ENCODE results near the gene NDUFS7.
A peak's percentile ranks its signal among the peaks of the same experiment; 100 is the strongest.
"Not testable (repeated sequence)": the region's sequence is repeated elsewhere in the genome, so short reads cannot be mapped to it uniquely, and the experiment has no call there.

NDUFS7 gene

DNA sequence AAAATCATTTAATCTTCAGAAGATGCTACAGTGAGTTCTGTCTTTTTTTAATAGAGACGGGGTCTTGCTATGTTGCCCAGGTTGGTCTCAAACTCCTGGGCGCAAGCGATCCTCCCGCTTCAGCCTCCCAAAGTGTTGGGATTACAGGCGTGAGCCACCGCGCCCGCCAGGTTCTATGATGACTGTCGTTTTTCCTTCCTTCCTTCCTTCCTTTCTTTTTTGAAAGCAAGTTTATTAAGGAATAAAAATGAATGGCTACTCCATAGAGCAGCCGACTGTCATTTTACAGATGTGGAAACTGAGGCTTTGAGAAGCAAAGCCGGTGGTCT, 18.1 kb downstream of the NDUFS7 start:
- DNase-seq, result no peak

DNA sequence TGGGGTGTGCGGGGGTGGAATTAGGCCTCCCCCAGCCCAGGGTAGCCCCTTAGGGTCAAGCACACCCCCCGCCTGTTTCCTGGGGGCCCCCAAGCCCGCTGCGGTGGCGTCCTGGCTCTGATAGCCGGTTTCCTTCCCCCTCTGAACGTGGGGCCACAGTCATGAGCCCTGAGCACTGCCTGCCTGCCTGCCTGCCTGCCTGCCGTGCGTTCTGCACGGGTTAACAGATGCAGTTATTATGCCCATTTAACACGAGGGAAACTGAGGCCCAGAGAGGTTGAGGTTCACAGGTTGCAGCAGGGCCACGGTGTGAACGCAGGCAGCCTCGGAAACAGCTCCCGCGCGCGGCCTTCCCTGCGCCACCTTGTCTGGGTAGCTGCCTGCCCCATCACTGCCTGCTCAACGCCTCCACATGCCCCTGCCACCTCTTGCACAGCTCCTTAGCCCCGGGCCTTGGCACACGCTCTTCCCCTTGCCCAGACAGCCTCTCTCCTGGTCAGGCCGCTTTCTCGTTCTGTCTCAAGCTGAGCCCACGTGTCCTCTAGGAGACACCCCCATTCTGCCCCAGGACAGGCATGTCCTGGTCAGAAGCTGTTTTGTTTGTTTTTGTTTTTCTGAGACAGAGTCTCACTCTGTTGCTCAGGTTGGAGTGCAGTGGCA, 18.8 kb downstream of the NDUFS7 start:
- no peak for DNase-seq

DNA sequence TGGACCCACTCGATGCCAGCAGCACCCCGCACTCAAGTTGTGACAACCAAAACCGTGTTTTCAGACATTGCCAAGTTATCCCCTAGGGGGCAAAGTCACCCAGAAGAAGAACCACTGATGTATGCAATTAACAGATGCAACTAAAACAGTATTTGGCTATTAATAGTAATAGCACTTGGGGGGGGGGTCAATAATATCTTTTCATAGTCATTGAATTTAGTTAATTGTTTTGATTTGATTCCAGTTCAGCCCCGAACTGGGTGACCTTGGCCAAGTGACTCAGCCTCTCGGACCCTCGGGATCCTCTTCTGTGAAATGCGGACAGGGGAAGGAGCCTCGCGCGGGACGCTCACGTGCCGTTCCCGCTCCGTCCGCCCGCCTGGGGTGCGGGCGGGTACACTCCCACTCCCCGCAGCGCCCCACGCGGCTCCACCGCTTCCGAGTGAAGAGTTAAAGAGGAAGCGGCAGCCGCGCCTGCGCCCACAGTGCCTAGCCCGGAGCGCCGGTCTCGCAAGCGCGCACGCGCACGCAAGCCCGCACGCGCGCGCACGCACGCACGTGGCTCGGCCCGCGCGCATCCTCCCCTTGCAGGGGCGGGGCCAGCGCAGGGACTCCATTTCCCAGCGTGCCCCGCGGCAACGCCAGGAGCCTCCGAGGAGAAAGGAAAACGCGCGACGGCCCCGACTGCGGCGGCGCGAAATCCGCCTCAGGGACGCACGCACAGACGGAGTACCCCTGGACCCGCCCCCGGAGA, 23.2 kb downstream of the NDUFS7 start:
- DNase-seq, result peak; percentile 99

DNA sequence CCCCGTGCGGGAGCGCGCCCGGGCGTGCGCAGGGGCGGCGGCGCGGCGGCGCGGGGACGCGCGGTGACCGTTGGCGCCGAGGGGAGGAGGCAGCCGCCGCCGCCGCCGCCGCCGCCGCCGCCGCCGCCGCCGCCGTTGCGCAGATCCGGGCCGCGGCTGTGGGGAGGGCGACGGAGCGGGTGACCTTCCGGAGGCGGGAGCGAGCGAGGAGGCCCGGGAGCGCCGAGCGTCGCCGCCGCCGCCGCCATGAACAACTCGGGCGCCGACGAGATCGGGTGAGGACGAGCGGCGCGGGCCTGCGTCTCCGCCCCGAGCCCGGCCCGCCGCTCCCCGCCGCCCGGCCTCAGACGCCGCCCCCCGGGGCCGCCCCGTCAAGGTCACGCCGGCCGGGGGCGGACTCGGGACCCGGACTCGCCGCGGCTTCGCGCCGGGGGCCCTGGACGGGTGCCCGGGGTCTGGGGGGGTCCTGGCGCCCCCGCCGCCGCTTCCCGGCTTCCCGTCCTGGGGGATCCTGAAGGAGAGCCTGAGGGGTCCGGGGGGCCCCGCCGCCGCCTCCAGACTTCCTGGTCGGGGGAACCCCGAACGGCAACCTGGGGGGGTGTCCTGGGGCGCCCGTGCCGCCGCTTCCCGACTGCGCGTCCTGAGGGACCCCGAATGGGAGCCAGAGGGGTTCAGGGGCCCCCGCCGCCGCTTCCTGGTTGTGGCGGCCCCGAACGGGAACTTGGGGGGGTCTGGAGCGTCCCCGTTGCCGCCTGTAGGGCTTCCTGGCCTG, 24.0 kb downstream of the NDUFS7 start, which contains the start of gene DAZAP1:
DAZAP1 (plus strand) TSS at position 59 of the 772 bp plus-strand sequence; CDS start at position 247, 188 bp downstream.
- DNase-seq, result no peak

DNA sequence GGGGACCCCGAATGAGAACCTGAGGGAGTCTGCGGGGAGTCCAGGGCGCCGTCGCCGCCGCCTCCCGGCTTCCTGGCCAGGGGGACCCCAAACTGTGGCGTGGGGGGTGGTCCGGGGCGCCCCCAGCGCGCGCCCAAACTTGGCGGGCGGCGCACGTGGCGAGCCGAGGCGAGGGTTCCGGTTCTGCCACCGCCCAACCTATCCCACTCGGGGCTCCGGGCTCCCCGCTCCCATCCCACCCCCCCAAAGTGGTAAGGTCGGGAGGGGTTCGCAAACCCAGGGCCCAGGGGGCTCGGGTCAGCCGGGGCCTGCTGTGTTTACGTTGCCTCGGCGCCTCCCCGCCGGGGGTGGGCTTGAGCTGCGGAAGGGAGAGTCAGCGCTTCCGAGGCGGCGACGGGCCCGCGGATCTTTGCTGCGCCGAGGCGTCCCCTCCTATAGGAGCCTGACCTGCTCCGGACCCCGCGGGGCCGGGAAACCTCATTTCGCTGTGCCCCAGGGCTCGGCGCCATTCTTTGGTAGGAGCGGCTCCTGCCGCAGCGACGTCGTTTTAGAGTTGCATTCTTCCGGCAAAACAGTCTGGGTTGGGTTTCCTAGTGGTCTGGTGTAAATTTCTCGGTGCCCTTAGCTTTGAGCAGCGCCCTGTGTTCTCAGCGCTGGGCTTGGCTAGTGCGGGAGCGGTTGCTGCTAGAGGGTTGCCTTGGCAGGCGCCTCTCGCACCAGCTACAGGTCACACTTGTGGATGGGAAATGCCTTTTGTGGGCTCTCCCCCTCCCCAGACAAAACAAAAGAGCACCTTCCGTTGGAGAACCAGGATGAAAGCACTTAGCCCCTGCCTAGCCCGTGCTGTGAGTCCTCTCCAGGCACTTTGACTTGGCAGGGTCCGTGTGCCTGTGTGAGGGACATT, 24.8 kb downstream of the NDUFS7 start:
- DNase-seq, result no peak

DNA sequence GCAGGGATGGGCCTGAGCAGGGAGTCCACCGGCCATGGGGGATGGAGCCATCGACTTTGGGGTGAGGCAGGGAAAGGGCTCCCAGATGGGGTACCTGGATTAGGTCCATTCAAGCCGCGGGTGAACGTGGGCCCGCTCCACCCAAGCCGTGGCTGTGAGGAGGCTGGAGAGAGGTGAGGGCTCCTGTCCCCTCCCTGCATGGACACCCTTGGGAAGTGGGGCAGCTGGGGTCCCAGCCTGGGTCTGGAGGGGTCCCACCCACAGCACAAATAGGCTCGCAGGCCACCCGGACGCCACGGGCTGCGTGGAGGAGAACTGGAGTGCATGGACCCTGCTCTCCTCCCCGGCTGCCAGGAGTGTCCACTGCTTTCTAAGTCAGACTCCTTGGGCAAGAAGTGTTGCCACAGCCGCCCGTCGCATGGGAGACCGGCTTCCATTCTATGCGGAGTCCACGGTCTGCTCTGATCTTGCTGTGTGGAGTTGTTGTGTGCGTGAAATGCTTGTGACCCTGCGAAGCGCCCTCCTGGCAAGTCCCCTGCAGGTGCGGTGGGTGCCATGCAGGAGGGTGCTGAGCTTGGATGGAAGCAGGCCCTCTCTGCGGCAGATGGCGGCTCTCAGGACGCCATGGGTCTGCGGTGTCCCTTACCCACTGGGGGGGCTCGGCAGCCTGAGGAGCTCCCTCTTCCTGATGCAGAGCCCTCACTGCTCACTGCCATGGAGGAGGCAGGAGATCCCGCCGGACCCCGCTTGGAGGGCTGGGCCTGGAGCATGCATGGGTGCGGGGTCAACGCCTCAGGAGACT, 25.7 kb downstream of the NDUFS7 start:
- DNase-seq, result no peak

DNA sequence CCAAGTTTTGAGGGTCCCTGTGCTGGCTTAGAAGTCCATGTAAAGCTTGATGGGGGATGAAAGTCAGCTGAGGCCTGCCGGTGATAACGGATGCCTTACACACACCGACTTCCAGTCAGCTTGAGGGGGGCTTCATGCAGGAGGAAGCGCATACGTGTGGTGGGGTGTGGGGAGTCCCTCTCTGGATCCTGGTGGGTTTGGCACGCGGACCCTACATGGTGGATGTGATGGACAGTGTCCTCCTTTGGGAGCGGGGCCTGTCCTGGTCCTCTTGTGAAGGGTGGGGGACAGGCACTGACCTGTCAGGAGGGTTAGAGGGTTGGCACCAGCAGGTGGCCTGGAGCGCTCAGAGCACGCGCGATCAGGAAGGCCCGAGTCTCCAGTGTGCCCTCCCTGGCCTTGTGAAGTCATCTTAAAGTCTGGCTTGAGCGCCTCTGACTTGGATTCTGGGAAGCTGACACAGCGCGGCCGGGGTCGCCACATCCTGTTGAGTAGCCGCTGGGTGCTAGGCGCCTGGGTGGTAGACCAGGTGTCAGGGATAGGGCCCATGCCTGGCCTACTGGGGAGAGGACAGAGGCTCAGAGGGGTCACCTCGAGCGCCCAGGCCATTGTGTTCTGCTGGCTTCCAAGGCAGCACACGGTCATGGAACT, 26.6 kb downstream of the NDUFS7 start:
- no peak for DNase-seq

DNA sequence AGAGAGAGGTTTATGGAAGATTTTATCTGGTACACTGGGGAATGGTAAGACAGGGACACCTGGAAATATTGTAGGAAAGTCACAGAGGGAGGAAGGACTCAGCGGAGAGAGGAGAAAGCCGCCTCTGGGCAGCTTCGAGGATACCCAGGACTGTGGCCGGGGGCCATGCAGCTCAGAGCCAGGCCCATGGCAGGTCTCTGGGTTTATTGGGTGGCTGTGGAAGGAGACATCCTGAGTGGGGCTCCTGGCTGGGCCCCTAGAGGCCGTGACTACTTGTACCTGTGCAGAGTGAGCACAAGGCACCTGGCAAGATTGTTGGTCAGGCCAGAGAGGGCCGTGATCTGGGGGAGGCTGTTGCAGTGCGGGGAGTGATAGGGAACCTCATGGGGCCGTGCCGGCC, 27.1 kb downstream of the NDUFS7 start:
- no peak for DNase-seq

DNA sequence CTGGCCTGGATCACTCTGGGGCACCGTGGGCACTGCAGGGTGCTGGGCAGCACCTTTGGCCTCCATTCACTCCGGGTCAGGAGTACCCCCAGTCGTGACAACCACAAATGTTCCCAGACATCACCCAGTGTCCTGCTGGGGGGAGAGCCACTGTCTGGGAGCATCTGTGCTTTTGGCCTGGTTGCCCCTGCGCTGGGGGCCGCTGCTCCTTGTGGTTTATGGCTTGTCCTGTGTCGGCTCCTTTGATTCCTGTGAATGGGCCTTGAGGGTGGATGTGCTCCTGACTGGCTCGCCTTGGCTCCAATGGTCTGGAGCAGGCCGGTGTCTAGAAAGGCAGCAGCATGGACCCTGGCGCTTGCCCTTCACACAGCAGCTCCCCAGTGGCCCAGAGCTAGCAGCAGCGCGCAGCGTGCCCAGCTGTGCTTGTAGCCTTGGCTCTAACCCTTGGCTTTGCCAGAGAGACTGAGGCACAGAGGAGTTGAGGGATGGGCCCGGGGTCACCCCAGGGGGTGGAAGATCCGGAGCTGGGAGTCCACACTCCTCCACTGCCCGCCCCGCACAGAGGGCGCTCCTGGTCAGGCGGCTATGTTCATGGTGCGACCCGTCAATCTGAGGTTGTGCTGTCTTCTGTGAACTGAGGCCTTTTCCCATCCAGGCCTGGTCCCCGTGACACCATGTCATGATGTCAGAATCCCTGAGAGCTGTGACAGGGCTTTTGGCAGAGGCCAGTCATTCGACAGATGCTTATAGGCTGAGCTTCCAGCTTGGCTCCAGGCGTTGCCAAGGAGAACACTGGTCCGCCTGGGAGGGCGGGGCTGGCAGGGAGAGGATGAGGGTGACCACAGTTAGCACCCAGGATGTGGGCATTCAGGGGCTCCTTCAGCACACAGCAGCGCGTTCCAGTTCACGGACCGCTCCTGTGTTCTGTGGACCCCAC, 27.8 kb downstream of the NDUFS7 start:
- DNase-seq, result no peak

DNA sequence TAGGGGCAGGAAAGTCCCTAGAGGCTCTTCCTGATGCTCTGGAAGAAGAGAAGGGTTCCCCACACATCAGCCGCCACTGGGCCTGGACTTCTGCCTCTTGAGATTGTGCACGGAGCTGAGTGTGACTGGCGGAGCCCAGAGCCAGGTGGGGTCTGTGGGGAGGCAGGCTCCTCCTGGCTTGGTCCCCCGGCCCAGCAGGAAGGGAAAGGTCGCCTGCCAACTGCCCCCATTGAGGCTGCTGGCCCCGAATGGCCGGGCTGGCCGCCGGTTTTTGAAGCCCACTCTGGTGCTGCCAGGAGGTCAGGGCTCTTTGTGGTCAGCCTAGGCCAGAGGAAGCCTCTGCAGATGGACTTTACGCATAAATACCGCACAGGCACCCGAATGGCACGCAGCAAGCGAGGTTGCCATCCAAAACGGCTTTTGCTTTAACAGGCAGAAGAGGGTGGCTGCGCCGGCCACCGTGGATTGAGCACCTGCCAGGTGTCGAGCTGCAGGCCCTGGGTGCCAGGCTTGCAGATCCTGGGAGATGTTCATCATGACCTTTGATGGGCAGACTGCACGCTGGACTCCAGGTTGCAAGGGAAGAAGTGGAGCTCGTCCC, 28.7 kb downstream of the NDUFS7 start:
- no peak for DNase-seq

DNA sequence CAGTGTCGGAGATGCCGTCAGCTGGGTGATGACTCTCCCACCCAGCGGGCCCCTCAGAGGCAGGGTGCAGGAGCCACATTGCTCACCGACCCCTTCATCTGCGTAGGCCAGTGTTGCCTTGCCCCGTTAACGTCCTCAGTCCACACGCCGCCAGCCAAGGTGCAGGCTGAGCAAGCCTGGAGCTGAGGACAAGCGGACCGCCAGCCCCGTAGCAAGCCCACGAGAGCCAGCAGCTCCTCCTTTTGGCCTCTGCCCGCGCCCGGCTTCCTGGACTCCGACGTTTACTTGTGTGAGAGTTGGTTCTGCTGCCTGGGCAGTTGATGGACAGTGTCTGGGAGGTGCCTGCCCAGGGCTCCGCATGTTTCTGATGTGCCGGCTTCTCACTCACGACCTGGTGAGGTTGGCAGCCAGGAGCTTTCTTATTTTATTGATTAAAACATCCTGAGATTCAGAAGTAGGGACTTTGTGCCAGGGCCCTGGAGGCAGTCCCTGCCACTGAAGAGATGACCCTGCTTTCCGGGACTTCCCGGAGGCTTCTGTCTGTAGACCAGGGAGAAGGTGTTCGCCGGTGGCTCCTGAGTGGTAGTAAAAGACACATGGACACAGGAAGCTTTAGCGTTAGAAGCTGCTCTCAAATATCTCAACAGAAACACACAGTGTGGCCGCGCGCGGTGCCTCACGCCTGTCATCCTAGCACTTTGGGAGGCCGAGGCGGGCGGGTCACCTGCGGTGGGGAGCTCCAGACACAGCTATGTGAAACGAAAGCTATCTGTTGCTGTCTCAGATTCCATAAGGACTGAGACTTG, 29.5 kb downstream of the NDUFS7 start:
- DNase-seq, result no peak

DNA sequence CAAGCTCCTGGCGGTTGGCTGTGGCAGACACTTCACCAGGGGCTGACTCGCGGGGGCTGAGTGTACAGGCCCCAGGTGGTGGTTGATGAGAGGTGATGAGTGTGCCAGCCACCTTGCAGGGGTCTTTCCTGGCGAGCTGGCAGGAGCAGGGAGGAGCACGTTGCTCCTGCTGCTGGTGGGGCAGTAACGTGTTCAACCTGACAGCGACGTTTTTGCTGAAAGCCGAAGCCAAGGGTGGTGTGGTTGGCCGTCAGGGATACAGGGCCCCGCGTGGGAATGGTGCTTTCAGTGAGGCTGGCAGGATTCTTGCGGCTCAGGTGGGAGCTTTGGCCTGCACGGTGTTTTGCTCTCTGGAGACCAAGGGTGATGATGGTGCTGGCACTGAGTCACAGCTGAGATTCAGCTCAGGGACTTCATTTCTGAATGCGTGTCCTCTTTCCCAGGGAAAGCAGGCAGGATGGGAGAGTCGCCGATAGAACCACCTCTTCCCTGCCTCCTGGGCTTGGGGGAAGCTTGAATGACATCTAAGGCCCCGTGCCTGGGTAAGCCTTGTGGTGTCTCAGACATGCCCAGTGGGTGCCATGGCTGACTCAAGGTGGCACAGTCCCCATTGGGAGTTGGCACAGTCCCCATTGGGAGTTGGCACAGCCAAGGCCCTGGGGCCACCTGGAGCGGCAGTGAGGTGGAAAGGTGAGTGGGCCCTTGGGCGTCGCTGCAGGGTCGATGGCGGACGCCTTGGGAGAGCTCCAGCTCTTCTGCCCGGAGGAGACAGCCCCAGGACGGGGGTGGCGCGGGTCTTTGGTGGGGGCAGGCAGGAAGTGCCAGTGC, 32.5 kb downstream of the NDUFS7 start:
- DNase-seq, result no peak

DNA sequence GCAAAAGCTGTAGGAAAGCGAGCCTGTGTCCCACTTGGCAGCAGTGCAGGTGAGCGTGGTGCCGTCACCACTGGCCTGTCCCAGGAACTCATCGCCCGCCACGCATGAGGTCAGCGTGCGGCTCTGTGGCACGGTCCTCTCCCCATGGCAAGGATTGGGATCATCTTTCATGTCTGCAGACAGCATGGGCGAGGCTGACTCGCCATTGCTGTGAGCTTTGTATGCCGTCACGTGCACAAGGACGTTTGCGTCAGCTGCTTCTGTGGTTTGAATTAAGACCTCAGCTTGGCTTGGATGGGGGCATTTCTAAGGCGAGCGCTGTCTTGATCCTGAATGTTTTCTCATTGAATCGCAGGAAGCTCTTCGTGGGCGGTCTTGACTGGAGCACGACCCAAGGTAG, 33.4 kb downstream of the NDUFS7 start:
- no peak for DNase-seq

DNA sequence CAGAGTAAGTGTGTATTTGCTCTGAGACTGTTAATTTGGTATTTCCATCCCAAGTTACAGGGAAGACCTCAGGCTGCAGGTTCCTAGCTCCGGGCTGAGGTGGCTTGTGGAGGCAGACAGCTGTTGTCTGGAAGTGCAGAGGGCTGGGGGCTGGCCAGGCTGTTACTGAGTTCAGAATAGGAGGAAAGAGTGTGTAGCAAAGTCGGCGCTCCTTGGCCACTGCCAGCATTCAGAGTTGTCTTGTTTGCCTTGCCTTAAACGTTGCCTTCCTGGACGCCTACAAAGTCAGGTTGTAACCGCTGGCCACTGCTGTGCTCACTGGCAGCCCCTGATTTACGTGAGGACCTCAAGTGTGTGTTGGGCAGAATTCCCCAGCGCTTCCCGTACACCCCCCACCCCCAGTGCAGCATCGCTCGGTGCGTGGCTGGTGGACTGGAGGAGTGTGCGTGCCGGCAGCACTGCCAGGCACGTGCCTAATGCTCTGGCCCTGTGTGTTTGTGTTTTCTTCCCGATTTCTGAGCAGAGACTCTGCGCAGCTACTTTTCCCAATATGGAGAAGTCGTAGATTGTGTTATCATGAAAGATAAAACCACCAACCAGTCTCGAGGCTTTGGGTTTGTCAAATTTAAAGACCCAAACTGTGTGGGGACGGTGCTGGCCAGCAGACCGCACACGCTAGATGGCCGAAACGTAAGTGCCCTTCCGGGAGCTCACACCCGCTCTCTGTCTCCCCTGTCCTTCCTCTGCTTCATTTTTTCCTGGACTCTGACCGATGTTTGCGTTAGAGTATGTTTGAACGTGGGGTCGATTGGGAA, 34.2 kb downstream of the NDUFS7 start:
- DNase-seq, result no peak

DNA sequence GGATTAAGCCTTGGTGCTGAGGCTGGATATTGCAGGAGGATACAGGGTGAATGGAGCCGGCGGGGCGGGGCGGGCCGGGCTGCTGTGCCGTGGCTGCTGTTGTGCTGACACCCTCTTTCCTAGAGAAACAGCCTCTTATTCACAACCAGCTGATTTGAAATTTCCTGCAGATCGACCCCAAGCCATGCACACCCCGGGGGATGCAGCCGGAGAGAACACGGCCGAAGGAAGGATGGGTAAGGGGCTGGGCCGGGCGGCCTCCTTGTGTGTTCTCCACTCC, 34.7 kb downstream of the NDUFS7 start:
- no peak for DNase-seq

DNA sequence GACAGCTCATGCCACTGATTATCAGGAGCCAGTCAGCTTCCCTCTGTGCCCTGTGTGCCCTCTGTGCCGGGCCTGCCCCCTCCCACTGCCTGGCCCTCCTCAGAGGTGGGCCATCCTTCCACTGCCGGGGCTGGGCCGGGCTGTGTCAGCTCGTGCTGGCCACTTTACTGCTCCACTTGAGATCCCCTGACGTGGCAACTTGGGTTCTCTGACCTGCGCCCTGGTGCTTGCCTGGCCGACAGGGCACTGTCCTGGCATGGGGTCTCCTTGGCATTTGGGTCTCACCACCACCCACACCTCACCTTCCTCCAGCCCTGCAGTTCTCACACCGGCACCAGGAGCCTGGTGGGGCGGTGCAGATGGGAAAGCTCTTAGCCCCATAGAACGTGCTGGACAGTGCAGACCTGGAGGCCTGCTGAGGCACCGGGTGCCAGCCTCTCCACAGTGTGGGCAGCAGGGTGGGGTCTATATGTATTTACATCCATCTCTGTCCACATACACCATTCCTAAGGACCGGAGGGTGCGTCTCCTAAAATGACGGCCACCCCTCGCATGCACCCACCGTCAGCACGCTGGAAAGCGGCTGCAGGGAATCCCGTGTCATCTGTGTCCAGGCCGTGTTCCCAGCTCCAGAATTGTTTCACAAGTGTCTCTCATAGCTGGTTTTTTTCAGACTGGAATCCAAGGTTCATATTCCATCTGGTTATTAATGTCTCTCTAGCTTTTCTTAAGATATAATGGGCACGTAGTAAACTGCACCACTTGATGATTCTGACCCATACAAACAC, 35.4 kb downstream of the NDUFS7 start:
- DNase-seq, result no peak

DNA sequence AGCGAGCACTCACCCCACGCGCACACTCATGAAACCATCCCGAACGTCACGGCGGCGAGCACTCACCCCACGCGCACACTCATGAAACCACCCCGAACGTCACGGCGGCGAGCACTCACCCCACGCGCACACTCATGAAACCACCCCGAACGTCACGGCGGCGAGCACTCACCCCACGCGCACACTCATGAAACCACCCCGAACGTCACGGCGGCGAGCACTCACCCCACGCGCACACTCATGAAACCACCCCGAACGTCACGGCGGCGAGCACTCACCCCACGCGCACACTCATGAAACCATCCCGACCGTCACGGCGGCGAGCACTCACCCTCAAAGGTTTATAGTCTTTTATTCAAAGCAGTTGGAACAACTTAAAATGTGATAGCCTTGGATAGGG, 36.4 kb downstream of the NDUFS7 start:
- DNase-seq, result not testable (repeated sequence)
